Activated CD4-positive, alpha-beta T cell treated with anti-CD3 and anti-CD28 coated beads, Interleukin-2, amount 10 ng/mL, durations not matched to agents 7 days and 5 days (primary cell): ENCODE measurements around the gene NFIC. TPM values are rescaled to one million over a fixed set of nuclear protein-coding genes. Genes with fewer than 3 reads are reported as not detected.
A peak's percentile ranks its signal among the peaks of the same experiment; 100 is the strongest.

ENCODE experiments used
- CTCF ChIA-PET: fragments of 350-600 bp; sonication (Branson Sonifier 250); formaldehyde crosslinking; loops from one replicate; lab custom pipeline; 2021; ENCODE audit warnings: antibody characterized with exemption; lab: Charles Lee
- POLR2A ChIA-PET: fragments of 350-600 bp; sonication (Branson Sonifier 250); formaldehyde crosslinking; loops from one replicate; lab custom pipeline; 2021; ENCODE audit warnings: antibody characterized with exemption; lab: Charles Lee
- DNase-seq: peaks from one replicate; pipeline ENCODE4 v3.0.0-alpha.2; 2020
- H3K27ac Mint-ChIP-seq: one replicate; pipeline ENCODE4 v1.8.0; 2021; ENCODE audit warnings: mild to moderate bottlenecking, moderate library complexity, mixed read lengths
- H3K27me3 Mint-ChIP-seq: one replicate; pipeline ENCODE4 v1.8.0; 2021; ENCODE audit warnings: mixed read lengths
- H3K36me3 Mint-ChIP-seq: one replicate; pipeline ENCODE4 v1.8.0; 2021; ENCODE audit warnings: low read depth, mixed read lengths
- H3K4me1 Mint-ChIP-seq: one replicate; pipeline ENCODE4 v1.8.0; 2021; ENCODE audit warnings: mixed read lengths
- H3K4me3 Mint-ChIP-seq: one replicate; pipeline ENCODE4 v1.8.0; 2021; ENCODE audit warnings: mild to moderate bottlenecking, moderate library complexity, mixed read lengths
- H3K9me3 Mint-ChIP-seq: one replicate; pipeline ENCODE4 v1.8.0; 2021; ENCODE audit warnings: mixed read lengths
- total RNA-seq, 2 experiments: library from RNA; stranded (reverse); gene quantifications; one replicate each; pipeline ENCODE4 v1.2.3, GENCODE V29; 2021

The NFIC gene
- total RNA-seq, 2 experiments from 2014 or later = 14.2 TPM

GRCh38 chr19:3453840-3454239 lies 87.5 kb downstream of the NFIC start:
- no peak overlapping the region for H3K4me3 Mint-ChIP-seq
- H3K36me3 Mint-ChIP-seq = peaks cover 6% of the 10 kb centered on the region
- CTCF ChIA-PET = no interaction called here
- H3K27ac Mint-ChIP-seq = no peak overlapping the region
- no peaks in the 10 kb centered on the region for H3K27me3 Mint-ChIP-seq
- no peaks in the 10 kb centered on the region for H3K9me3 Mint-ChIP-seq
- peaks cover 2% of the 10 kb centered on the region for H3K4me1 Mint-ChIP-seq
- POLR2A ChIA-PET = no interaction called here
- no peak for DNase-seq

DNA sequence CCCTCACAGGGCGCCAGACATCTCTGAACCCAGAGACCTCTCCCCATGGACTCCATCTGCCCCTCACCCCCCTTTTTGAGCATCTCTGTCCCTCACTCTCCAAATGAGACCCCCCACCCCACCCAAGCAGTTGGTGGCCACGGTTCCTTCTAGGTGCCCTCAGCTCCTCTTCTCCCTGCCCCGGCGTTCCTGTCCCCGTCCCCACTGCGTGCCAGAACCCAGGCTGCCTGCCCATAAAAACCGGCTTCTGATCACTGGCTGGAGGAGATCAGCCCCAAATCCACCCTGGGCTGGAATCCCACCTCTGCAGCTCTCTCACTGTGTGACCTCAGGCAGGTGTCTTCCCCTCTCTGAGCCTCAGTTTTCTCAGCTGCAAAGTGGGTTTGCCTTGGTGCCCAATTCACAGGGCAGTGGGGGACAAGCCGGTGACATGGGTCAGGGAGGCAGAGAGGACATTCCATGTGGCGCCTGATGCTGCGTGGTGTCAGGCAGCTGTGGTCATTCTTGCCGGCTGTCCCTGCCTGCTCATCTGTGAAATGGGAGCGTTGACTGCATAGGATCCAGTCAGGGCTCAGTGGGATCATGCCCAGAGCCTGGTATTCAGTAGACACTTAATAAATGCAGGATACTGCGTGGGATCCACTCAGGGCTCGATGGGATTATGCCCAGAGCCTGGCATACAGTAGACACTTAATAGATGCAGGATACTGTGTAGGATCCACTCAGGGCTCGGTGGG lies 88.4 kb downstream of the NFIC start:
- peak overlapping the region; percentile 19 for H3K27ac Mint-ChIP-seq
- no peaks in the 10 kb centered on the region for H3K27me3 Mint-ChIP-seq
- POLR2A ChIA-PET = no interaction called here
- H3K36me3 Mint-ChIP-seq = peaks cover 6% of the 10 kb centered on the region
- peaks cover 6% of the 10 kb centered on the region for H3K4me1 Mint-ChIP-seq
- no peaks in the 10 kb centered on the region for H3K9me3 Mint-ChIP-seq
- no peak overlapping the region for H3K4me3 Mint-ChIP-seq
- CTCF ChIA-PET = no interaction called here
- DNase-seq = no peak

- Mint-ChIP-seq H3K9me3 (no peaks in the 10 kb centered on the region), H3K27me3 (no peaks in the 10 kb centered on the region), H3K27ac (no peak overlapping the region), H3K36me3 (peaks cover 6% of the 10 kb centered on the region), H3K4me3 (no peak overlapping the region), H3K4me1 (peaks cover 6% of the 10 kb centered on the region)
- POLR2A ChIA-PET = no interaction called here
- DNase-seq = no peak
- CTCF ChIA-PET = no interaction called here
Measured at GRCh38 chr19:3455393-3455955, 89.1 kb downstream of the NFIC start.

GRCh38 chr19:3455960-3456601 lies 89.7 kb downstream of the NFIC start:
- no peaks in the 10 kb centered on the region for H3K9me3 Mint-ChIP-seq
- no peaks in the 10 kb centered on the region for H3K27me3 Mint-ChIP-seq
- H3K36me3 Mint-ChIP-seq = no peaks in the 10 kb centered on the region
- POLR2A ChIA-PET = no interaction called here
- no peak overlapping the region for H3K27ac Mint-ChIP-seq
- DNase-seq = no peak
- H3K4me1 Mint-ChIP-seq = peaks cover 4% of the 10 kb centered on the region
- no peak overlapping the region for H3K4me3 Mint-ChIP-seq
- CTCF ChIA-PET = no interaction called here

DNA sequence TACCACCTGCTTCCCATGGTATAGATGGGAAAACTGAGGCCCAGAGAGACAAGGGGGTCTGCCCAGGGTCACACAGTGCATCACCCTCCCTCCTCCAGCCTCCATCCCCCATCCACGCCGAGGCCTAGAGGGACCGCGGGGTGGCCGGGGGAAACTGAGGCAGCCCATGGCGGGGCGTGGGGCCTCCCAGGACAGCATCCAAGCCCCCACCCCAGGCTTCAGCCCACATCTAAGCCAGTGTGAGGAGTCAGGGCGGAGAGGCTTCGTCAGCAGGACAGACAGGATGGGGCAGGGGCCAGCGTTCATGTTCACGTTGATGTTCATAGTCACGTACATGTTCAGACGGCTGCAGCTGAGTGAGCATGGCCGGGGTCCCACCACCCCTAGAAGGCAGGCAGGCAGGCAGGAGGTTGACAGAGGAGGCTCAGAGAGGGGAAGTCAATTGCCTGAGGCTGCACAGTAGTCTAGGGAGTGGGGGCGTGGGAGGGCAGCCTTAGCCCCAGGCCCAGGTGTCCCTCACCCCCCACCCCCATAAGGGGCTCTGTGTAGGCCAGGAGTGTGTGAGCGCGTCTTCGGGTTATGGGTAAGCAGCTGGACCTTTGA lies 90.6 kb downstream of the NFIC start:
- Mint-ChIP-seq H3K27ac (no peak overlapping the region), H3K36me3 (no peaks in the 10 kb centered on the region), H3K9me3 (no peaks in the 10 kb centered on the region), H3K4me1 (peaks cover 4% of the 10 kb centered on the region), H3K4me3 (no peak overlapping the region), H3K27me3 (no peaks in the 10 kb centered on the region)
- no peak for DNase-seq
- CTCF ChIA-PET = no interaction called here
- POLR2A ChIA-PET = no interaction called here

DNA sequence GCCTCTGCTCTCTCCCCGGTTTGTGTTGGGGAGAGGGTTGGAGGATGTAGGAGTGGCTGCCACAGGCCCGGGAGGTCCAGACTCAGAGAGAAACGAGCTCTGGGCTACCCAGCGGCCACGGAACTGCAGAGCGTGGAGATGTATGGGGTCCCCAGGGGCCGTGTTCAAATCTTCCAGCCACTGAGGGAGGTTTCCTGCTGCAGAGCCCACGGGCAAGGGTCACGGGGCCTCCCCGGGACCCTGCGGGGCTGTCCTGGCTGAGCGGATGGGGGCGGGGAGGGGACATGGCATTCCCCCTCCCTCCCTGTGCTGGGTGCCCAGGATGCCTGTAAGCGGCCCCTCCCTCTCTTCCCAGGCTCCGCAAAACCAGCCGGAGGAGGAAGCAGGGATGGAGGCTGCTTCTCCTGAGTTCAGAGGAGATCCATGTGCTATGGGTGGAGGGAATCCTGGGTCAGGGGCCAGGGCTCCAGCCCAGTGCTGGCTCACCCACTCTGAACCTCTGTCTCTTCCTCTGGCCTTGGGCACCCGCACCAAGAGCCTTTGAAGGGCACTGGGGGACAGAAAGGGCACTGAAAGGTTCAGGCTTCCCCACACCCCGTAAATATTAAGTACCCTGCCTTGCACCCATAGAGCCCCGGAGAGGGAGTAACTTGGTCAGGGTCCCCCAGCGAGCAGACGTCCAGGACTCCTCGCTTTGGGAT lies 91.3 kb downstream of the NFIC start:
- no peaks in the 10 kb centered on the region for H3K36me3 Mint-ChIP-seq
- no peaks in the 10 kb centered on the region for H3K9me3 Mint-ChIP-seq
- H3K4me3 Mint-ChIP-seq = no peak overlapping the region
- H3K27me3 Mint-ChIP-seq = no peaks in the 10 kb centered on the region
- DNase-seq = no peak
- ChIA-PET POLR2A (no interaction called here), CTCF (no interaction called here)
- H3K4me1 Mint-ChIP-seq = peaks cover 4% of the 10 kb centered on the region
- H3K27ac Mint-ChIP-seq = no peak overlapping the region

- ChIA-PET CTCF (no interaction called here), POLR2A (no interaction called here)
- H3K27ac Mint-ChIP-seq = no peak overlapping the region
- DNase-seq = no peak
- no peaks in the 10 kb centered on the region for H3K9me3 Mint-ChIP-seq
- H3K4me1 Mint-ChIP-seq = peaks cover 4% of the 10 kb centered on the region
- no peak overlapping the region for H3K4me3 Mint-ChIP-seq
- H3K27me3 Mint-ChIP-seq = no peaks in the 10 kb centered on the region
- no peaks in the 10 kb centered on the region for H3K36me3 Mint-ChIP-seq
Measured at GRCh38 chr19:3458229-3459088, 92.1 kb downstream of the NFIC start.

DNA sequence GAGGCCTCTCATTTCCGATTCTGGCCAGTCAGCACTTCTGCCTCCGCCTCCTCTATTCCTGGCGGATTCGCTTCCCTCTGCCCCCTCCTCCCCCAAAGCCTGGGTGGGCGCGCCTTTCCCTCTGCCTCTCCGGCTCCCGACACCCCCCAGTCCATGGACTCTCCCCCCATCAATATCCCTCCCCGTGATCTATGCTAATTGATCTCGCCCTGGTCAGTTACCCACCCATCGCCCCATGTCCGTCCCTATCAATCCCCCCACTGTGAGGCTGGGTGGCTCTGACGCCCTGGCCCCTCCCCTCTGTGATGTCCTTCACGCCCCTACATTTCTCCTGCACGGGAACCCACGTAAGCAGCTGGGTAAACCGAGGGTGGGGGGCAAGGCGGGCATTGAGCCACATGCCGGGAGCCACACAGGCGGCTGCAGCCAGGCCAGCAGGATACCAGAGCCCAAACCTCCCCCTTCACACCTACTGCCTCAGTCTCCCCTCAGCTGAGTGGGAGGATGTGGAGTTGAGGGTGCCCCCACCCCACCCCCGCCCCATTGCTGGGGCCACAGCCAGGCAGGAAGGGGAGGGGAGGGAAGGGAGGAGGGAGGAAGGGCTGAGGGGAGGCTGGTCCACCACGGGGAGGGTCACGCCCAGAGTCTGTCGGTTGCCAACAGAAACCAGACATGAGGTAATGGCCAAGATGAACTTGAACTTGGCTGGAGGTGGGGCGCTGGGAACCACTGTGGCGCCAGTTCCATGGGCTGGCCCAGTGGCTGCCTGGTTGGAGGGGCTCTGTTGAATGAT lies 92.9 kb downstream of the NFIC start:
- ChIA-PET POLR2A (no interaction called here), CTCF (no interaction called here)
- H3K27ac Mint-ChIP-seq = no peak overlapping the region
- H3K9me3 Mint-ChIP-seq = no peaks in the 10 kb centered on the region
- no peaks in the 10 kb centered on the region for H3K27me3 Mint-ChIP-seq
- DNase-seq = peak; percentile 31
- H3K36me3 Mint-ChIP-seq = no peaks in the 10 kb centered on the region
- no peak overlapping the region for H3K4me3 Mint-ChIP-seq
- H3K4me1 Mint-ChIP-seq = peaks cover 4% of the 10 kb centered on the region

DNA sequence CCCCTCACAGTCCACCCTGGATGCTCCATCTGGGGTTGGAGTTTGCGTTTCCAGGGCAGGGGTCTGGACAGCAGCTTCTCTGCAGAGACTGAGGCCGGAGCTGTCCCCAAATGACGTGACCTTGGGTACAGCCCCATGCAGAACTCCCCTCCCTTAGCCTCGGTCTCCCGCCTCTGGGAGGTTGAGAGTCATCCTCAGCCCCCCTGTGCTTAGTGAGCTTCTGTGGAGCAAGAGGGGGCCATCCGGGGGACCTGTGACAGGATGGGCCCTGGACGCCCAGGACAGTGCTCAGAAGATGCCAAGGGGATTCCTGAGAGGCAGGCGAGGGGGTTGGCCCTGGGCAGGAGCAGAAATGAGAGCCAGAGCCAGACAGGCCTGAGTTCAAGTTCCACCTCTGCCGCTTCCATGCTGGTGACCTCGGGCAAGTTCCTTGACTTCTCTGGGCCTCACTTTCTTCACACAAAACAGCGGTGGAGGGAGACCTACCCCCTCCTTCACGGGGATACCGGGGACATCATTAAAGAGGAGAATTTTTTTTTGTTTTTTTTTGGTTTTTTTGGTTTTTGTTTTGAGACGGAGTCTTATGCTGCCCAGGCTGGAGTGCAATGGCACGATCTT lies 93.7 kb downstream of the NFIC start:
- Mint-ChIP-seq H3K4me1 (peaks cover 4% of the 10 kb centered on the region), H3K4me3 (no peak overlapping the region)
- CTCF ChIA-PET = no interaction called here

DNA sequence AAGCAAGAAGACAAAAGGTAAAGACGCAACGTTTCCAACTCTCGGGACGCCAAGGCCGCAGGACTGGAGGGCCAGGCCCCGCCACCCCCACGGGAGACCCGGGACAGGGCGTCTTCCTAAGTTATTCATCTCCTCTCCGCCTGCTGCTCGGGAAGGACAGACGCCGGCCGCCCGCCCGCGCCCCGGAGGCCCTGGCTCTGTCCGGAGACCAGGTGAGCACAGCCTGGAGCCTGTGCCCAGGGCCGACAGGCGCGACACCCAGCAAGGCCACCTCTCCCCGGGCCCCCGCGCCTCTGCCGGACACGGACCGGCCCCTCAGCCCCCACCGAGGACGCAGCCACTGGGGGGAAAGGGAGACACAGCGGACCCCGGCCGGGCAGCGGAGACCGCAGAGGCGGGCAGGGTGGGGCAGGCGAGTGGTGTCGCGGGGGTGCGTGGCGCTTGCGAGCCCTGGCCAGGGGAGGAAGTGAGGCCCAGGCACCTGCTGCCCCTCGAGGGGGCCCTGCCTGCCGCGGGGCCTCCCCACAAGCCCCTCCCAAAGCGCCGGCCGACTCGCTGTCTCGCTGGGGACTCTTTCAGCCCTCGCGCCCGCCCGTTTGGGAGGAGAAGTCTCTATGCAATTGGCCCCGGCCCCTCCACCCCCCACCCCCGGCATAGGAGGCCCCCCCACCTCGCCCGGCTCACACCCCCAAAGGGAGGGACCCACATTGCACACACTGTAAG lies 96.8 kb downstream of the NFIC start:
- DNase-seq = no peak
- POLR2A ChIA-PET = no interaction called here
- peaks cover 4% of the 10 kb centered on the region for H3K4me1 Mint-ChIP-seq
- no peaks in the 10 kb centered on the region for H3K27me3 Mint-ChIP-seq
- H3K36me3 Mint-ChIP-seq = no peaks in the 10 kb centered on the region
- no peak overlapping the region for H3K4me3 Mint-ChIP-seq
- no peak overlapping the region for H3K27ac Mint-ChIP-seq
- CTCF ChIA-PET = no interaction called here
- peaks cover 2% of the 10 kb centered on the region for H3K9me3 Mint-ChIP-seq

More for the DNA sequence above, 93.7 kb downstream of the NFIC start:
- H3K9me3 Mint-ChIP-seq = no peaks in the 10 kb centered on the region
- H3K36me3 Mint-ChIP-seq = no peaks in the 10 kb centered on the region
- no peak overlapping the region for H3K27ac Mint-ChIP-seq
- DNase-seq = no peak
- POLR2A ChIA-PET = no interaction called here
- no peaks in the 10 kb centered on the region for H3K27me3 Mint-ChIP-seq
